ENCODE measurements around the gene KRTCAP3.

Gene KRTCAP3

GRCh38 chr2:27441958-27442919 lies at the start of gene KRTCAP3:
KRTCAP3 (plus strand) TSS chr2:27442381; CDS start chr2:27442413, 32 bp downstream.
- no peaks in the 10 kb centered on the region for H3K9me3 ChIP-seq
- H3K27me3 ChIP-seq (ENCODE audit: low read depth), result no peaks in the 10 kb centered on the region
- no peak for DNase-seq (ENCODE audit: low spot score in 2 of 2)
- no peak within 1 kb of the TSS for H3K4me3 ChIP-seq
- H3K4me1 ChIP-seq, result no peaks in the 10 kb centered on the region
- peaks cover 49% of the 10 kb centered on the region for H3K36me3 ChIP-seq (replicated peaks)
- in situ Hi-C loops (cut with MboI; ENCODE audit: low sequenced_read_pairs), result no loop called here

- H3K4me3 ChIP-seq, result no peak overlapping the region
- H3K36me3 ChIP-seq (replicated peaks), result peaks cover 25% of the 10 kb centered on the region
- in situ Hi-C loops (cut with MboI; ENCODE audit: low sequenced_read_pairs), result no loop called here
- no peaks in the 10 kb centered on the region; the same call in none of the 2 replicates for H3K4me1 ChIP-seq
- H3K9me3 ChIP-seq, result no peaks in the 10 kb centered on the region
- H3K27me3 ChIP-seq (ENCODE audit: low read depth), result no peaks in the 10 kb centered on the region
- DNase-seq (ENCODE audit: low spot score in 2 of 2), result no peak
Observed at GRCh38 chr2:27393225-27393624, 49.0 kb upstream of the KRTCAP3 start.

- Histone ChIP-seq H3K27me3 (ENCODE audit: low read depth) (no peaks in the 10 kb centered on the region), H3K4me3 (no peak overlapping the region), H3K36me3 (replicated peaks) (peaks cover 17% of the 10 kb centered on the region), H3K4me1 (peaks cover 2% of the 10 kb centered on the region), H3K9me3 (no peaks in the 10 kb centered on the region)
- DNase-seq (ENCODE audit: low spot score in 2 of 2), result no peak
- in situ Hi-C loops (cut with MboI; ENCODE audit: low sequenced_read_pairs), result no loop called here
Observed at GRCh38 chr2:27398962-27399361, 43.2 kb upstream of the KRTCAP3 start.

- H3K27me3 ChIP-seq (ENCODE audit: low read depth), result no peaks in the 10 kb centered on the region
- in situ Hi-C loops (cut with MboI; ENCODE audit: low sequenced_read_pairs), result no loop called here
- peaks cover 24% of the 10 kb centered on the region for H3K36me3 ChIP-seq (replicated peaks)
- H3K4me1 ChIP-seq, result peaks cover 3% of the 10 kb centered on the region
- no peaks in the 10 kb centered on the region for H3K9me3 ChIP-seq
- DNase-seq (ENCODE audit: low spot score in 2 of 2), result no peak
- no peak overlapping the region for H3K4me3 ChIP-seq
Observed at GRCh38 chr2:27400348-27401135, 41.6 kb upstream of the KRTCAP3 start.

GRCh38 chr2:27407798-27408491 lies 34.2 kb upstream of the KRTCAP3 start:
- Histone ChIP-seq H3K4me1 (peaks cover 22% of the 10 kb centered on the region), H3K36me3 (replicated peaks) (peaks cover 31% of the 10 kb centered on the region), H3K27me3 (ENCODE audit: low read depth) (no peaks in the 10 kb centered on the region), H3K9me3 (no peaks in the 10 kb centered on the region), H3K4me3 (peak overlapping the region; percentile 93)
- in situ Hi-C loops (cut with MboI; ENCODE audit: low sequenced_read_pairs), result no loop called here
- peak; percentile 66 to 78 for DNase-seq (ENCODE audit: low spot score in 2 of 2)

GRCh38 chr2:27408601-27409320 lies 33.4 kb upstream of the KRTCAP3 start:
- DNase-seq (ENCODE audit: low spot score in 2 of 2), result peak; percentile 17 to 48

GRCh38 chr2:27409321-27410073 lies 32.7 kb upstream of the KRTCAP3 start, which contains the start of gene PPM1G:
PPM1G (minus strand) TSS chr2:27409591; CDS start chr2:27409422, 169 bp downstream.
- no peaks in the 10 kb centered on the region for H3K9me3 ChIP-seq
- H3K4me3 ChIP-seq, result peak within 1 kb of the TSS; percentile 93
- peaks cover 26% of the 10 kb centered on the region for H3K36me3 ChIP-seq (replicated peaks)
- peaks cover 20% of the 10 kb centered on the region for H3K4me1 ChIP-seq
- peak; percentile 91 to 97 for DNase-seq (ENCODE audit: low spot score in 2 of 2)
- in situ Hi-C loops (cut with MboI; ENCODE audit: low sequenced_read_pairs), result no loop called here
- H3K27me3 ChIP-seq (ENCODE audit: low read depth), result no peaks in the 10 kb centered on the region

More at GRCh38 chr2:27408601-27409320, 33.4 kb upstream of the KRTCAP3 start:
- Histone ChIP-seq H3K9me3 (no peaks in the 10 kb centered on the region), H3K4me3 (peak overlapping the region; percentile 93), H3K4me1 (peaks cover 22% of the 10 kb centered on the region), H3K36me3 (replicated peaks) (peaks cover 29% of the 10 kb centered on the region), H3K27me3 (ENCODE audit: low read depth) (no peaks in the 10 kb centered on the region)
- in situ Hi-C loops (cut with MboI; ENCODE audit: low sequenced_read_pairs), result no loop called here

GRCh38 chr2:27412419-27413152 lies 29.6 kb upstream of the KRTCAP3 start:
- H3K4me1 ChIP-seq, result peaks cover 8% of the 10 kb centered on the region
- H3K9me3 ChIP-seq, result no peaks in the 10 kb centered on the region
- no peak for DNase-seq (ENCODE audit: low spot score in 2 of 2)
- in situ Hi-C loops (cut with MboI; ENCODE audit: low sequenced_read_pairs), result no loop called here
- no peaks in the 10 kb centered on the region for H3K27me3 ChIP-seq (ENCODE audit: low read depth)
- H3K4me3 ChIP-seq, result no peak overlapping the region
- H3K36me3 ChIP-seq (replicated peaks), result peaks cover 2% of the 10 kb centered on the region

- in situ Hi-C loops (cut with MboI; ENCODE audit: low sequenced_read_pairs), result no loop called here
- no peak overlapping the region for H3K4me3 ChIP-seq
- no peaks in the 10 kb centered on the region for H3K36me3 ChIP-seq (replicated peaks)
- no peaks in the 10 kb centered on the region for H3K4me1 ChIP-seq
- H3K9me3 ChIP-seq, result no peaks in the 10 kb centered on the region
- DNase-seq (ENCODE audit: low spot score in 2 of 2), result no peak
- H3K27me3 ChIP-seq (ENCODE audit: low read depth), result no peaks in the 10 kb centered on the region
Observed at GRCh38 chr2:27416151-27416550, 26.0 kb upstream of the KRTCAP3 start.

GRCh38 chr2:27420996-27421395 lies 21.2 kb upstream of the KRTCAP3 start:
- DNase-seq (ENCODE audit: low spot score in 2 of 2), result no peak
- Histone ChIP-seq H3K36me3 (replicated peaks) (no peaks in the 10 kb centered on the region), H3K27me3 (ENCODE audit: low read depth) (no peaks in the 10 kb centered on the region), H3K4me3 (no peak overlapping the region), H3K9me3 (no peaks in the 10 kb centered on the region), H3K4me1 (no peaks in the 10 kb centered on the region)
- in situ Hi-C loops (cut with MboI; ENCODE audit: low sequenced_read_pairs), result no loop called here

- no peaks in the 10 kb centered on the region for H3K36me3 ChIP-seq (replicated peaks)
- no peaks in the 10 kb centered on the region for H3K4me1 ChIP-seq
- no peaks in the 10 kb centered on the region for H3K27me3 ChIP-seq (ENCODE audit: low read depth)
- DNase-seq (ENCODE audit: low spot score in 2 of 2), result no peak
- H3K9me3 ChIP-seq, result no peaks in the 10 kb centered on the region
- in situ Hi-C loops (cut with MboI; ENCODE audit: low sequenced_read_pairs), result no loop called here
- no peak overlapping the region for H3K4me3 ChIP-seq
Observed at GRCh38 chr2:27421660-27422250, 20.4 kb upstream of the KRTCAP3 start.
